Sigmoid colon (tissue), 7 donors: ENCODE measurements around the gene TCERG1L. TPM values are rescaled to one million over a fixed set of nuclear protein-coding genes. Genes with fewer than 3 reads are reported as not detected.

Experiments
- DNase-seq: peaks from one replicate; pipeline ENCODE4 v3.0.0-alpha.2; 2019
- H3K27ac ChIP-seq, 4 donors: fragments of 200-600 bp; sonication (generic); one replicate each; pipeline ENCODE4 v1.5.1; 2016 to 2019; ENCODE audit warnings: mild to moderate bottlenecking in 1 of 4
- H3K27me3 ChIP-seq, 3 donors: fragments of 200-600 bp; sonication (generic); one replicate each; pipeline ENCODE4 v1.5.1; 2019; ENCODE audit warnings: mild to moderate bottlenecking in 1 of 3
- H3K36me3 ChIP-seq, 4 donors: fragments of 200-600 bp; sonication (generic); one replicate each; pipeline ENCODE4 v1.5.1; 2016 to 2019
- H3K4me1 ChIP-seq, 4 donors: fragments of 200-600 bp; sonication (generic); one replicate each; pipeline ENCODE4 v1.5.1; 2017 to 2019
- H3K4me3 ChIP-seq, 4 donors: fragments of 200-600 bp; sonication (generic); one replicate each; pipeline ENCODE4 v1.5.1; 2017 to 2019; ENCODE audit warnings: mild to moderate bottlenecking in 2 of 4, moderate library complexity in 1 of 4
- H3K9me3 ChIP-seq, 4 donors: fragments of 200-600 bp in 3 of 4; sonication (generic) in 3 of 4; one replicate each; pipeline versions ENCODE4 v1.5.1 to v1.6.1; 2013 to 2019
- CTCF ChIP-seq, 4 experiments: fragments of 450-650 bp in 3 of 4; fragments of 200-600 bp in 1 of 4; IDR thresholded peaks; one replicate each; pipeline ENCODE4 v1.5.1; 2016 to 2019; ENCODE audit warnings: antibody characterized with exemption in 4 of 4, mild to moderate bottlenecking in 3 of 4, moderate library complexity in 2 of 4
- EP300 ChIP-seq, 4 donors: sonication (generic); formaldehyde crosslinking; IDR thresholded peaks; one replicate each; pipeline ENCODE4 v1.6.1; 2017; ENCODE audit warnings: antibody characterized with exemption in 4 of 4
- POLR2A ChIP-seq, 2 donors: fragments of 450-650 bp; IDR thresholded peaks; one replicate each; pipeline ENCODE4 v1.6.1; 2016; ENCODE audit warnings: antibody characterized with exemption in 2 of 2, mild to moderate bottlenecking in 2 of 2, moderate library complexity in 2 of 2
- POLR2AphosphoS5 ChIP-seq, 4 donors: sonication (generic); formaldehyde crosslinking; IDR thresholded peaks; one replicate each; pipeline ENCODE4 v1.6.1; 2017; ENCODE audit warnings: antibody characterized with exemption in 4 of 4
- WGBS, 2 donors: extraction: QIAGEN DNeasy Blood & Tissue Kit; methylation state at CpG; one replicate each; pipeline ENCODE4 v1.1.7; 2013; 5-methylcytosine and 5-hydroxymethylcytosine counted together
- intact Hi-C: fragments of 100-400 bp; cut with DNase I; formaldehyde crosslinking; loops from one replicate; pipeline ENCODE4 v1.15.1; 2023
- polyA plus RNA-seq, 3 donors: library from polyadenylated mRNA; stranded (reverse); fragments of 200-250 nt; gene quantifications; one replicate each; pipeline ENCODE4 v1.2.3, GENCODE V29; 2013
- total RNA-seq, 4 donors: library from RNA; depleted of rRNA; stranded (reverse); fragments of >200 nt; gene quantifications; one replicate each; pipeline ENCODE4 v1.1.0, GENCODE V29; 2016
- donor health status: healthy with polysubstance abuse.
- donor health status: Bipolar disorder and iron deficiency.
- donor health status: healthy.

Gene TCERG1L
- total and polyA plus RNA-seq, 7 donors = under 0.01 to 0.55 (median 0.10) TPM; not detected in 4

GRCh38 chr10:131077031-131077430 is 234.5 kb downstream of the TCERG1L start:
- peak; percentile 49 for DNase-seq
- H3K36me3 ChIP-seq = no peaks in the 10 kb centered on the region
- H3K27ac ChIP-seq = no peak overlapping the region
- no peak for TF ChIP-seq POLR2AphosphoS5 (IDR thresholded peaks at IDR 0.05)
- no peak for TF ChIP-seq POLR2A (IDR thresholded peaks at IDR 0.05)
- TF ChIP-seq EP300 (IDR thresholded peaks at IDR 0.05) = no peak
- TF ChIP-seq CTCF (IDR thresholded peaks at IDR 0.05) = no peak
- H3K4me1 ChIP-seq = no peaks in the 10 kb centered on the region
- intact Hi-C loops = no loop called here
- no peak overlapping the region for H3K4me3 ChIP-seq
- H3K9me3 ChIP-seq = no peaks in the 10 kb centered on the region
- H3K27me3 ChIP-seq = no peaks in the 10 kb centered on the region
- WGBS, 2 donors = 85 to 91% methylated on average over 6 of the region's 6 CpGs

- no peaks in the 10 kb centered on the region for H3K9me3 ChIP-seq
- H3K27me3 ChIP-seq = no peaks in the 10 kb centered on the region
- H3K4me3 ChIP-seq = no peak overlapping the region
- TF ChIP-seq EP300 (IDR thresholded peaks at IDR 0.05) (no peak), CTCF (IDR thresholded peaks at IDR 0.05) (no peak), POLR2AphosphoS5 (IDR thresholded peaks at IDR 0.05) (no peak), POLR2A (IDR thresholded peaks at IDR 0.05) (no peak)
- intact Hi-C loops = no loop called here
- no peak overlapping the region for H3K27ac ChIP-seq
- H3K4me1 ChIP-seq = no peaks in the 10 kb centered on the region
- 77 to 86% methylated on average over 8 of the region's 8 CpGs for whole genome bisulfite sequencing, 2 donors
- no peaks in the 10 kb centered on the region for H3K36me3 ChIP-seq
- peak; percentile 56 for DNase-seq
Measured at GRCh38 chr10:131076356-131076755, 235.2 kb downstream of the TCERG1L start.

GRCh38 chr10:131075218-131075770 is 236.2 kb downstream of the TCERG1L start:
- intact Hi-C loops = no loop called here

GRCh38 chr10:131074682-131075081 is 236.8 kb downstream of the TCERG1L start:
- Histone ChIP-seq H3K4me3 (no peak overlapping the region), H3K27ac (no peak overlapping the region), H3K36me3 (no peaks in the 10 kb centered on the region), H3K9me3 (no peaks in the 10 kb centered on the region), H3K4me1 (no peaks in the 10 kb centered on the region), H3K27me3 (no peaks in the 10 kb centered on the region)
- 80 to 86% methylated on average over 8 of the region's 8 CpGs for WGBS, 2 donors
- intact Hi-C loops = no loop called here
- TF ChIP-seq POLR2A (IDR thresholded peaks at IDR 0.05) (no peak), CTCF (IDR thresholded peaks at IDR 0.05) (no peak), EP300 (IDR thresholded peaks at IDR 0.05) (no peak), POLR2AphosphoS5 (IDR thresholded peaks at IDR 0.05) (no peak)
- DNase-seq = no peak

More at GRCh38 chr10:131075218-131075770, 236.2 kb downstream of the TCERG1L start:
- Histone ChIP-seq H3K9me3 (no peaks in the 10 kb centered on the region), H3K4me3 (no peak overlapping the region), H3K27ac (no peak overlapping the region), H3K27me3 (no peaks in the 10 kb centered on the region), H3K4me1 (no peaks in the 10 kb centered on the region), H3K36me3 (no peaks in the 10 kb centered on the region)
- WGBS, 2 donors = 95% methylated on average over 27 of the region's 27 CpGs
- peak; percentile 17 for DNase-seq
- no peak for TF ChIP-seq EP300 (IDR thresholded peaks at IDR 0.05)
- TF ChIP-seq CTCF (IDR thresholded peaks at IDR 0.05) = no peak
- no peak for TF ChIP-seq POLR2A (IDR thresholded peaks at IDR 0.05)
- no peak for TF ChIP-seq POLR2AphosphoS5 (IDR thresholded peaks at IDR 0.05)
